Heart right ventricle (tissue), 16 donors: ENCODE results near the gene MTCL1. TPM values are rescaled to one million over a fixed set of nuclear protein-coding genes. Genes with fewer than 3 reads are reported as not detected.

Source experiments
- ATAC-seq, 8 donors: fragments of 200-7000 bp; cut with Tn5 transposase; one replicate each; pipeline ENCODE4 v1.9.1; 2020; ENCODE audit warnings: mild to moderate bottlenecking in 8 of 8, moderate library complexity in 8 of 8, moderate number of reproducible peaks in 1 of 8
- DNase-seq, 2 donors: peaks; one replicate each; pipeline ENCODE4 v3.0.0-alpha.2; 2020
- H3K27ac ChIP-seq, 10 donors: fragments of 200-600 bp; sonication (generic) in 2 of 10; one replicate each; pipeline versions ENCODE4 v1.5.0 to v1.8.0; 2020 to 2022; ENCODE audit warnings: mild to moderate bottlenecking in 3 of 10
- H3K27me3 ChIP-seq, 7 donors: fragments of 200-600 bp; one replicate each; pipeline ENCODE4 v1.8.0; 2021 to 2022; ENCODE audit warnings: mild to moderate bottlenecking in 2 of 7
- H3K36me3 ChIP-seq, 9 donors: fragments of 200-600 bp; sonication (generic) in 1 of 9; one replicate each; pipeline versions ENCODE4 v1.5.0 to v1.8.0; 2020 to 2022; ENCODE audit warnings: mild to moderate bottlenecking in 2 of 9
- H3K4me1 ChIP-seq, 9 donors: fragments of 200-600 bp; sonication (generic) in 1 of 9; one replicate each; pipeline versions ENCODE4 v1.5.0 to v1.8.0; 2020 to 2022; ENCODE audit warnings: mild to moderate bottlenecking in 4 of 9
- H3K4me3 ChIP-seq, 10 donors: fragments of 200-600 bp; sonication (generic) in 2 of 10; one replicate each; pipeline versions ENCODE4 v1.5.0 to v1.8.0; 2020 to 2022; ENCODE audit warnings: mild to moderate bottlenecking in 7 of 10, moderate library complexity in 2 of 10
- H3K9me3 ChIP-seq, 11 donors: fragments of 200-600 bp in 10 of 11; sonication (generic) in 2 of 11; one replicate each; pipeline versions ENCODE4 v1.5.0 to v1.8.0; 2013 to 2022; ENCODE audit warnings: mild to moderate bottlenecking in 2 of 11, control low read depth in 1 of 11, moderate library complexity in 1 of 11
- CTCF ChIP-seq, 9 donors: fragments of 200-600 bp; sonication (generic) in 2 of 9; IDR thresholded peaks; one replicate each; pipeline versions ENCODE4 v1.5.0 to v1.8.0; 2021 to 2022; ENCODE audit warnings: antibody characterized with exemption in 9 of 9, mild to moderate bottlenecking in 5 of 9, moderate library complexity in 1 of 9
- WGBS, 2 donors: extraction: QIAGEN DNeasy Blood & Tissue Kit; methylation state at CpG; one replicate each; pipeline ENCODE4 v1.1.7; 2013; ENCODE audit warnings: inconsistent platforms in 1 of 2; 5-methylcytosine and 5-hydroxymethylcytosine counted together
- intact Hi-C, 10 donors: fragments of 100-400 bp; cut with DNase I; formaldehyde crosslinking; loops; one replicate each; pipeline versions ENCODE4 v1.11.1 to v1.14.2; 2022
- polyA plus RNA-seq, 2 donors: library from polyadenylated mRNA; stranded (reverse); fragments of 200-250 nt; gene quantifications; one replicate each; pipeline ENCODE4 v1.2.3, GENCODE V29; 2013
- total RNA-seq, 10 donors: library from RNA; stranded (reverse); fragmentation: NEBNext Ultra II Directional in 3 of 10; extraction: Animal tissue kit (Norgen Biotek cat#: 25700) in 3 of 10; gene quantifications; one replicate each; pipeline versions ENCODE4 v1.2.1 to v1.2.4, GENCODE V29; 2021 to 2023
- donor health status: Arrhythmogenic right ventricular cardiomyopathy.
- donor health status: ischemic (EF 13 %, LVEDD 7.1; RV severe dilation, severe dysfunction).
- donor health status: healthy with polysubstance abuse.
- donor health status: DM: no; HTN: yes; CAD: no.
- donor health status: DM: no; HTN: no; CAD: no.
- donor health status: ischemic (EF 25% LVEDD 6.9; RV normal size, moderate dysfunction).
- donor health status: ischemic (EF 25% LVEDD 5.7; RV mildly dilated, moderate dysfunction).
- donor health status: healthy.
- donor health status: DM: yes; HTN: yes; CAD: no.
- donor health status: Ischemic cardiomyopathy.
- donor health status: ischemic (EF 35%, LVEDD 5.7; RV mildly dilated, moderate dysfunction).
- donor health status: nonischemic (EF 11% LVEDD 7.7; RV severe dilation, severe dysfunction).
- donor health status: DM: yes; HTN: yes; CAD: no.
- donor health status: PGD.
- donor health status: ischemic (EF 29% LVEDD 5.4; RV normal size, mild dysfunction).
- donor health status: nonischemic (EF 23%, LVEDD 6.1; RV moderate dilation, normal function).

The MTCL1 gene
- total and polyA plus RNA-seq, 12 donors: 1.9 to 17.2 (median 8.8) TPM

- Histone ChIP-seq H3K27me3 (no peaks in the 10 kb centered on the region), H3K9me3 (no peaks in the 10 kb centered on the region), H3K36me3 (peaks cover 0 to 7% (median 0%) of the 10 kb centered on the region in 9 donors), H3K27ac (no peak overlapping the region), H3K4me1 (peaks cover 0 to 27% (median 0%) of the 10 kb centered on the region in 9 donors), H3K4me3 (no peak overlapping the region)
- 95 to 97% methylated on average over 13 of the region's 13 CpGs for WGBS, 2 donors
- no peak for TF ChIP-seq CTCF (IDR thresholded peaks at IDR 0.05)
- intact Hi-C loops: loop anchor here in 1 of 10 donors (10.0 kb wide), 1 partner anchor 55 kb away; no protein-coding TSS in a partner anchor
- ATAC-seq (no peak), DNase-seq (no peak)
Observed at GRCh38 chr18:8809514-8809913, 104.2 kb downstream of the MTCL1 start.

GRCh38 chr18:8810157-8810556, 104.8 kb downstream of the MTCL1 start:
- TF ChIP-seq CTCF (IDR thresholded peaks at IDR 0.05): no peak
- DNase-seq: no peak
- peaks cover 0 to 7% (median 0%) of the 10 kb centered on the region in 9 donors for H3K36me3 ChIP-seq
- H3K4me1 ChIP-seq: peaks cover 0 to 23% (median 0%) of the 10 kb centered on the region in 9 donors
- H3K9me3 ChIP-seq: no peaks in the 10 kb centered on the region
- intact Hi-C loops: no loop called here
- H3K4me3 ChIP-seq: no peak overlapping the region
- no peak overlapping the region for H3K27ac ChIP-seq
- no peak for ATAC-seq
- H3K27me3 ChIP-seq: no peaks in the 10 kb centered on the region
- WGBS, 2 donors: 91 to 94% methylated on average over 11 of the region's 11 CpGs

- ATAC-seq (no peak), DNase-seq (no peak)
- Histone ChIP-seq H3K9me3 (no peaks in the 10 kb centered on the region), H3K27ac (no peak overlapping the region), H3K27me3 (no peaks in the 10 kb centered on the region), H3K36me3 (peaks cover 0 to 7% (median 0%) of the 10 kb centered on the region in 9 donors), H3K4me1 (peaks cover 0 to 19% (median 0%) of the 10 kb centered on the region in 9 donors), H3K4me3 (no peak overlapping the region)
- TF ChIP-seq CTCF (IDR thresholded peaks at IDR 0.05): no peak
- intact Hi-C loops: no loop called here
- WGBS, 2 donors: 86 to 90% methylated on average over 6 of the region's 6 CpGs
Observed at GRCh38 chr18:8811115-8811514, 105.8 kb downstream of the MTCL1 start.

- no peak for DNase-seq
- no peak for ATAC-seq
- no peak for TF ChIP-seq CTCF (IDR thresholded peaks at IDR 0.05)
- WGBS, 2 donors: 92 to 93% methylated on average over 4 of the region's 4 CpGs
- peaks cover 0 to 17% (median 1%) of the 10 kb centered on the region in 9 donors for H3K4me1 ChIP-seq
- no peak overlapping the region for H3K4me3 ChIP-seq
- H3K27ac ChIP-seq: no peak overlapping the region
- no peaks in the 10 kb centered on the region for H3K27me3 ChIP-seq
- no peaks in the 10 kb centered on the region for H3K9me3 ChIP-seq
- intact Hi-C loops: no loop called here
- H3K36me3 ChIP-seq: peaks cover 0 to 7% (median 0%) of the 10 kb centered on the region in 9 donors
Observed at GRCh38 chr18:8812631-8813030, 107.3 kb downstream of the MTCL1 start.
